ENCODE results near the gene PNKP. TPM values are rescaled to one million over a fixed set of nuclear protein-coding genes. Genes with fewer than 3 reads are reported as not detected.

Gene PNKP
- total and polyA plus RNA-seq, 10 of the 15 experiments (the other 5 are each of a cell fraction or from before 2014, with no cell fraction given) = 2.9 to 82.3 (median 33.2) TPM

DNA sequence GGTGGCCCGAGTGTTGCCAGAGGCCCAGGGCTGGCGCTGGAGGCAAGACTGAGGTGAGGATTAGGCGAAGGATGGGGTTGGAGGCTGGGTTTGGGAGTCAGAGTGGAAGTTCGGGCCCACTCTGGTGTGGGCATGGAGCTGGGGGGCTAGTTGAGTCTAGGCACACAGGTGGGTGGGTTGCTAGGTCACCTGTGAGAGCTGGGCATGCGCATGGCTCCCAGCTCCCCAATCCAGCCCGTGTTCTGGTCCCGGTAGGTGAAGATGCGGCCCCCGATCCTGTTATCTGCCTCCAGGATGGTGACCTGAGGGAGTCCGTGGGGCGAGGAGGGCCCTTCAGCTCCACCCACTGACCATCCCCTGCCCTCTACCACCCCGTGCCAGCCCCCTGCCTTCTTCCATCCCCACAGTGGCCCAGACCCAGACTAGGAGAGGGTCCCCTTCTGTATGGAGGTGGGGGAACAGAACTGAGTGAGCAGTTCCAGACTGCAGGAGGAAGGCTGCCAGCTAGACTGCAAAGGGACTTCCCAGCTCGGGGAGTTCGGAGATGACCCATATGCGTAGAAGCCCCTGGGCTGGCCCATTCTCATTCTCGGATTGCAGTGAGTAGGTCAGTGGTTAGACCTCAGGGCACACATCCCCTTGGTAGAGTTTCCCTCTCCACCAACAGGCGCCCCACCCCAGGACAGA is 27.6 kb upstream of the PNKP start:
- Histone ChIP-seq H3K27ac (ENCODE audit: control insufficient read depth, insufficient read depth) (peak overlapping the region; percentile 91), H2AFZ (ENCODE audit: control insufficient read depth, low read depth, low read length) (no peak overlapping the region; the same call in 1 of the 2 replicates), H3K79me2 (ENCODE audit: control insufficient read depth, insufficient read depth, low read length) (peaks cover 45% of the 10 kb centered on the region), H3K9ac (ENCODE audit: control insufficient read depth, insufficient read depth, low read length) (peak overlapping the region; percentile 78), H3K4me2 (ENCODE audit: control insufficient read depth, insufficient read depth) (peak overlapping the region; percentile 86), H3K36me3 (ENCODE audit: control insufficient read depth in 2 of 2, insufficient read depth in 2 of 2, low read length in 1 of 2) (peaks cover 0 to 3% of the 10 kb centered on the region in 2 experiments; a peak in 3 of 4 replicates), H3K4me3 (peak overlapping the region; percentile 77), H3K27me3 (replicated peaks in 1 of 2; ENCODE audit: control insufficient read depth in 2 of 2, insufficient read depth in 2 of 2, low read length in 1 of 2) (no peaks in the 10 kb centered on the region), H4K20me1 (ENCODE audit: control insufficient read depth, insufficient read depth) (no peaks in the 10 kb centered on the region), H3K4me1 (ENCODE audit: control insufficient read depth, insufficient read depth, low read length) (peaks cover 39% of the 10 kb centered on the region), H3K9me3 (replicated peaks; ENCODE audit: control insufficient read depth, insufficient read depth, low read length) (no peaks in the 10 kb centered on the region; the same call in 2 of the 3 replicates)
- WGBS (ENCODE audit: insufficient coverage, insufficient replicate concordance, low lambda C conversion rate, missing lambda C conversion rate) = 21% methylated on average over 17 of the region's 17 CpGs
- RAD21 ChIA-PET (ENCODE audit: unreplicated experiment) = interaction anchor here (1.1 to 5.4 kb wide), 6 partner anchors 8 to 33 kb away, joined by 3 to 66 read pairs (median 10); partner anchors contain the start of genes ATF5 and NUP62
- SMC1A ChIA-PET (ENCODE audit: uncharacterized antibody, unreplicated experiment) = interaction anchor here (1.2 to 7.3 kb wide), 5 partner anchors 10 to 33 kb away, joined by 3 to 110 read pairs (median 9); partner anchors contain the start of genes ATF5 and NUP62
- DNase-seq (ENCODE audit: low read depth, low spot score) = no peak
- POLR2A ChIA-PET = interaction anchor here (0.5 to 8.2 kb wide), 12 partner anchors 9 to 525 kb away, joined by 3 to 116 read pairs (median 6); partner anchors contain the start of genes AKT1S1, ATF5, NUP62 and TBC1D17
- CTCF ChIA-PET = interaction anchor here (0.8 to 6.3 kb wide), 7 partner anchors 9 to 88 kb away, joined by 3 to 71 read pairs (median 4); partner anchors contain the start of genes ATF5 and NUP62
- FAIRE-seq = peak; percentile 62
- ATAC-seq = peak; percentile 54
- in situ Hi-C loops (cut with MboI) = loop anchor here (25.0 kb wide), 1 partner anchor 1258 kb away; the partner anchor contains the start of genes CA11 and DBP
- no TSS peak for BruUV-seq (replicated peaks)
- intact Hi-C loops (cut with micrococcal nuclease; ENCODE audit: unreplicated experiment) = no loop called here
- TF ChIP-seq NR2F1 (conservative IDR thresholded peaks at IDR 0.05) (no peak), POLR2AphosphoS5 (IDR thresholded peaks at IDR 0.05; ENCODE audit: low read length) (peak; percentile 76), SPI1 (IDR thresholded peaks at IDR 0.05; ENCODE audit: borderline replicate concordance, insufficient read depth, low read depth, low read length) (peak; percentile 73; the same call in 1 of the 2 replicates), PAX5 (IDR thresholded peaks at IDR 0.05; ENCODE audit: borderline replicate concordance, low read depth, low read length) (peak; percentile 77; the same call in 1 of the 2 replicates)
- TF ChIP-seq, protein P1, sequence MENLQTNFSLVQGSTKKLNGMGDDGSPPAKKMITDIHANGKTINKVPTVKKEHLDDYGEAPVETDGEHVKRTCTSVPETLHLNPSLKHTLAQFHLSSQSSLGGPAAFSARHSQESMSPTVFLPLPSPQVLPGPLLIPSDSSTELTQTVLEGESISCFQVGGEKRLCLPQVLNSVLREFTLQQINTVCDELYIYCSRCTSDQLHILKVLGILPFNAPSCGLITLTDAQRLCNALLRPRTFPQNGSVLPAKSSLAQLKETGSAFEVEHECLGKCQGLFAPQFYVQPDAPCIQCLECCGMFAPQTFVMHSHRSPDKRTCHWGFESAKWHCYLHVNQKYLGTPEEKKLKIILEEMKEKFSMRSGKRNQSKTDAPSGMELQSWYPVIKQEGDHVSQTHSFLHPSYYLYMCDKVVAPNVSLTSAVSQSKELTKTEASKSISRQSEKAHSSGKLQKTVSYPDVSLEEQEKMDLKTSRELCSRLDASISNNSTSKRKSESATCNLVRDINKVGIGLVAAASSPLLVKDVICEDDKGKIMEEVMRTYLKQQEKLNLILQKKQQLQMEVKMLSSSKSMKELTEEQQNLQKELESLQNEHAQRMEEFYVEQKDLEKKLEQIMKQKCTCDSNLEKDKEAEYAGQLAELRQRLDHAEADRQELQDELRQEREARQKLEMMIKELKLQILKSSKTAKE (IDR thresholded peaks at IDR 0.05; ENCODE audit: low read depth, poor library complexity, severe bottlenecking) = peak; percentile 58
- TF ChIP-seq, protein P2, sequence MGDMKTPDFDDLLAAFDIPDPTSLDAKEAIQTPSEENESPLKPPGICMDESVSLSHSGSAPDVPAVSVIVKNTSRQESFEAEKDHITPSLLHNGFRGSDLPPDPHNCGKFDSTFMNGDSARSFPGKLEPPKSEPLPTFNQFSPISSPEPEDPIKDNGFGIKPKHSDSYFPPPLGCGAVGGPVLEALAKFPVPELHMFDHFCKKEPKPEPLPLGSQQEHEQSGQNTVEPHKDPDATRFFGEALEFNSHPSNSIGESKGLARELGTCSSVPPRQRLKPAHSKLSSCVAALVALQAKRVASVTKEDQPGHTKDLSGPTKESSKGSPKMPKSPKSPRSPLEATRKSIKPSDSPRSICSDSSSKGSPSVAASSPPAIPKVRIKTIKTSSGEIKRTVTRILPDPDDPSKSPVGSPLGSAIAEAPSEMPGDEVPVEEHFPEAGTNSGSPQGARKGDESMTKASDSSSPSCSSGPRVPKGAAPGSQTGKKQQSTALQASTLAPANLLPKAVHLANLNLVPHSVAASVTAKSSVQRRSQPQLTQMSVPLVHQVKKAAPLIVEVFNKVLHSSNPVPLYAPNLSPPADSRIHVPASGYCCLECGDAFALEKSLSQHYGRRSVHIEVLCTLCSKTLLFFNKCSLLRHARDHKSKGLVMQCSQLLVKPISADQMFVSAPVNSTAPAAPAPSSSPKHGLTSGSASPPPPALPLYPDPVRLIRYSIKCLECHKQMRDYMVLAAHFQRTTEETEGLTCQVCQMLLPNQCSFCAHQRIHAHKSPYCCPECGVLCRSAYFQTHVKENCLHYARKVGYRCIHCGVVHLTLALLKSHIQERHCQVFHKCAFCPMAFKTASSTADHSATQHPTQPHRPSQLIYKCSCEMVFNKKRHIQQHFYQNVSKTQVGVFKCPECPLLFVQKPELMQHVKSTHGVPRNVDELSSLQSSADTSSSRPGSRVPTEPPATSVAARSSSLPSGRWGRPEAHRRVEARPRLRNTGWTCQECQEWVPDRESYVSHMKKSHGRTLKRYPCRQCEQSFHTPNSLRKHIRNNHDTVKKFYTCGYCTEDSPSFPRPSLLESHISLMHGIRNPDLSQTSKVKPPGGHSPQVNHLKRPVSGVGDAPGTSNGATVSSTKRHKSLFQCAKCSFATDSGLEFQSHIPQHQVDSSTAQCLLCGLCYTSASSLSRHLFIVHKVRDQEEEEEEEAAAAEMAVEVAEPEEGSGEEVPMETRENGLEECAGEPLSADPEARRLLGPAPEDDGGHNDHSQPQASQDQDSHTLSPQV (IDR thresholded peaks at IDR 0.05) = no peak
- TF ChIP-seq, protein P3, sequence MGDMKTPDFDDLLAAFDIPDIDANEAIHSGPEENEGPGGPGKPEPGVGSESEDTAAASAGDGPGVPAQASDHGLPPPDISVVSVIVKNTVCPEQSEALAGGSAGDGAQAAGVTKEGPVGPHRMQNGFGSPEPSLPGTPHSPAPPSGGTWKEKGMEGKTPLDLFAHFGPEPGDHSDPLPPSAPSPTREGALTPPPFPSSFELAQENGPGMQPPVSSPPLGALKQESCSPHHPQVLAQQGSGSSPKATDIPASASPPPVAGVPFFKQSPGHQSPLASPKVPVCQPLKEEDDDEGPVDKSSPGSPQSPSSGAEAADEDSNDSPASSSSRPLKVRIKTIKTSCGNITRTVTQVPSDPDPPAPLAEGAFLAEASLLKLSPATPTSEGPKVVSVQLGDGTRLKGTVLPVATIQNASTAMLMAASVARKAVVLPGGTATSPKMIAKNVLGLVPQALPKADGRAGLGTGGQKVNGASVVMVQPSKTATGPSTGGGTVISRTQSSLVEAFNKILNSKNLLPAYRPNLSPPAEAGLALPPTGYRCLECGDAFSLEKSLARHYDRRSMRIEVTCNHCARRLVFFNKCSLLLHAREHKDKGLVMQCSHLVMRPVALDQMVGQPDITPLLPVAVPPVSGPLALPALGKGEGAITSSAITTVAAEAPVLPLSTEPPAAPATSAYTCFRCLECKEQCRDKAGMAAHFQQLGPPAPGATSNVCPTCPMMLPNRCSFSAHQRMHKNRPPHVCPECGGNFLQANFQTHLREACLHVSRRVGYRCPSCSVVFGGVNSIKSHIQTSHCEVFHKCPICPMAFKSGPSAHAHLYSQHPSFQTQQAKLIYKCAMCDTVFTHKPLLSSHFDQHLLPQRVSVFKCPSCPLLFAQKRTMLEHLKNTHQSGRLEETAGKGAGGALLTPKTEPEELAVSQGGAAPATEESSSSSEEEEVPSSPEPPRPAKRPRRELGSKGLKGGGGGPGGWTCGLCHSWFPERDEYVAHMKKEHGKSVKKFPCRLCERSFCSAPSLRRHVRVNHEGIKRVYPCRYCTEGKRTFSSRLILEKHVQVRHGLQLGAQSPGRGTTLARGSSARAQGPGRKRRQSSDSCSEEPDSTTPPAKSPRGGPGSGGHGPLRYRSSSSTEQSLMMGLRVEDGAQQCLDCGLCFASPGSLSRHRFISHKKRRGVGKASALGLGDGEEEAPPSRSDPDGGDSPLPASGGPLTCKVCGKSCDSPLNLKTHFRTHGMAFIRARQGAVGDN (IDR thresholded peaks at IDR 0.05) = peak; percentile 38; the same call in 1 of the 2 replicates
- TF ChIP-seq, protein P4, sequence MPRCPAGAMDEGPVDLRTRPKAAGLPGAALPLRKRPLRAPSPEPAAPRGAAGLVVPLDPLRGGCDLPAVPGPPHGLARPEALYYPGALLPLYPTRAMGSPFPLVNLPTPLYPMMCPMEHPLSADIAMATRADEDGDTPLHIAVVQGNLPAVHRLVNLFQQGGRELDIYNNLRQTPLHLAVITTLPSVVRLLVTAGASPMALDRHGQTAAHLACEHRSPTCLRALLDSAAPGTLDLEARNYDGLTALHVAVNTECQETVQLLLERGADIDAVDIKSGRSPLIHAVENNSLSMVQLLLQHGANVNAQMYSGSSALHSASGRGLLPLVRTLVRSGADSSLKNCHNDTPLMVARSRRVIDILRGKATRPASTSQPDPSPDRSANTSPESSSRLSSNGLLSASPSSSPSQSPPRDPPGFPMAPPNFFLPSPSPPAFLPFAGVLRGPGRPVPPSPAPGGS (IDR thresholded peaks at IDR 0.05; ENCODE audit: borderline replicate concordance, insufficient read depth, low read depth, low read length, poor library complexity, severe bottlenecking) = no peak
